Skin of body (tissue), 2 donors: ENCODE results near the gene FSTL4. TPM values are rescaled to one million over a fixed set of nuclear protein-coding genes. Genes with fewer than 3 reads are reported as not detected.

Experiments used
- small RNA-seq: library from RNA; depleted of rRNA; stranded (forward); fragments of <200 nt; gene quantifications from one replicate; pipeline ENCODE3, GENCODE V24; 2014; ENCODE audit warnings: low replicate concordance
- total RNA-seq: library from RNA; depleted of rRNA; stranded (reverse); fragments of >200 nt; gene quantifications from one replicate; pipeline ENCODE4 v1.2.3, GENCODE V29; 2014

FSTL4 gene
- total RNA-seq, 1 donor from 2014 or later = 0.69 TPM

Small RNAs within 50 kb of the gene (small RNA-seq; reads per million reads assigned to genes)
- gene MIR1289-2 = not detected
